Kidney epithelial cell (primary cell): Measurements from ENCODE around the gene PRR11. TPM values are rescaled to one million over a fixed set of nuclear protein-coding genes. Genes with fewer than 3 reads are reported as not detected.
"Not testable (repeated sequence)": the region's sequence is repeated elsewhere in the genome, so short reads cannot be mapped to it uniquely, and the experiment has no call there.

Experiments used
- DNase-seq: peaks from one replicate; pipeline ENCODE4 v3.0.0-alpha.2; 2010; ENCODE audit warnings: low read depth
- H3K27me3 ChIP-seq: 2 replicates; pipeline ENCODE4 v1.6.0; 2011; ENCODE audit warnings: low read length; ENCODE audit not compliant: control insufficient read depth, insufficient read depth
- H3K36me3 ChIP-seq: 2 replicates; pipeline ENCODE4 v1.5.1; 2011; ENCODE audit warnings: low read length; ENCODE audit not compliant: control insufficient read depth, insufficient read depth
- H3K4me3 ChIP-seq: 2 replicates; pipeline ENCODE4 v1.5.1; 2011; ENCODE audit warnings: low read depth, mild to moderate bottlenecking, control low read depth, low read length
- total RNA-seq: library from RNA; depleted of rRNA; stranded (reverse); fragments of >200 nt; gene quantifications from 2 replicates; pipeline ENCODE4 v1.2.3, GENCODE V29; 2015
- TF ChIP-seq, protein P1 (sequence below): IDR thresholded peaks from 2 replicates; pipeline ENCODE4 v1.5.1; 2011; ENCODE audit warnings: mild to moderate bottlenecking, moderate library complexity, low read length, control low read depth, inconsistent platforms; ENCODE audit not compliant: insufficient read depth, poor library complexity, severe bottlenecking

Gene PRR11
- total RNA-seq, 1 donor from 2014 or later, result 7.4 TPM

DNA sequence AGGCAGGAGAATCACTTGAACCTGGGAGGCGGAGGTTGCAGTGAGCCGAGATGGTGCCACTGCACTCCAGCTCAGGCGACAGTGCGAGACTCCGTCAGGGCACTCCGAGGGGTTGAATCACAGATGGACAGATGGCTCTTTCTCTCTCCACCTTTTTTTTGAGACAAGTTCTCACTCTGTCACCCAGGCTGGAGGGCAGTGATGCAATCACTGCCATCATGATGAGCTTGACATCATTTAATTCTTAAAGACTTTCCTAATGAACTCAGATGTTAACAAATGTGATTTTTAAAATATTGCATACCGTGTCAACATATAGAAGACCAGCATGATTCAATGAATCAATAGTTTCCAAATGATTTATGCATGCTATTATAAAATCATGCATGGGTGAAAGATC, 68.3 kb downstream of the PRR11 start:
- DNase-seq, result no peak
- Histone ChIP-seq H3K27me3 (no peaks in the 10 kb centered on the region), H3K36me3 (no peaks in the 10 kb centered on the region), H3K4me3 (no peak overlapping the region)
- TF ChIP-seq, protein P1, sequence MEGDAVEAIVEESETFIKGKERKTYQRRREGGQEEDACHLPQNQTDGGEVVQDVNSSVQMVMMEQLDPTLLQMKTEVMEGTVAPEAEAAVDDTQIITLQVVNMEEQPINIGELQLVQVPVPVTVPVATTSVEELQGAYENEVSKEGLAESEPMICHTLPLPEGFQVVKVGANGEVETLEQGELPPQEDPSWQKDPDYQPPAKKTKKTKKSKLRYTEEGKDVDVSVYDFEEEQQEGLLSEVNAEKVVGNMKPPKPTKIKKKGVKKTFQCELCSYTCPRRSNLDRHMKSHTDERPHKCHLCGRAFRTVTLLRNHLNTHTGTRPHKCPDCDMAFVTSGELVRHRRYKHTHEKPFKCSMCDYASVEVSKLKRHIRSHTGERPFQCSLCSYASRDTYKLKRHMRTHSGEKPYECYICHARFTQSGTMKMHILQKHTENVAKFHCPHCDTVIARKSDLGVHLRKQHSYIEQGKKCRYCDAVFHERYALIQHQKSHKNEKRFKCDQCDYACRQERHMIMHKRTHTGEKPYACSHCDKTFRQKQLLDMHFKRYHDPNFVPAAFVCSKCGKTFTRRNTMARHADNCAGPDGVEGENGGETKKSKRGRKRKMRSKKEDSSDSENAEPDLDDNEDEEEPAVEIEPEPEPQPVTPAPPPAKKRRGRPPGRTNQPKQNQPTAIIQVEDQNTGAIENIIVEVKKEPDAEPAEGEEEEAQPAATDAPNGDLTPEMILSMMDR, result no peak

DNA sequence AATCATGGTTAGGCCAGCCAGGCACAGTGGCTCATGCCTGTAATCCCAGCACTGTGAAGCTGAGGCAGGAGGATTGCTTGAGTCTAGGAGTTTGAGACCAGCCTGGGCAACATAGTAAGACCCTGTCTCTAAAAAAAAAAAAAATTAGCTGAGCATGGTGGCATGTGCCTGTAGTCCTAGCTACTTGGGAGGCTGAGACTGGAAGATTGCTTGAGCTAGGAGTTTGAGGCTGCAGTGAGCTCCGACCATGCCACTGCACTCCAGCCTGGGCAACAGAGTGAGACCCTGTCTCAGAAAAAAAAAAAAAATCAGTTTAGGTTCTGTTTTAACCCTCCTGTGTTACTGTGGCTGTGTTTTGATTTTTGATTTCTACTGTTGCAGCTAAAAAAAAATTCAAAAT, 73.0 kb downstream of the PRR11 start:
- H3K36me3 ChIP-seq, H3K4me3 ChIP-seq, DNase-seq, H3K27me3 ChIP-seq: not testable (repeated sequence)

DNA sequence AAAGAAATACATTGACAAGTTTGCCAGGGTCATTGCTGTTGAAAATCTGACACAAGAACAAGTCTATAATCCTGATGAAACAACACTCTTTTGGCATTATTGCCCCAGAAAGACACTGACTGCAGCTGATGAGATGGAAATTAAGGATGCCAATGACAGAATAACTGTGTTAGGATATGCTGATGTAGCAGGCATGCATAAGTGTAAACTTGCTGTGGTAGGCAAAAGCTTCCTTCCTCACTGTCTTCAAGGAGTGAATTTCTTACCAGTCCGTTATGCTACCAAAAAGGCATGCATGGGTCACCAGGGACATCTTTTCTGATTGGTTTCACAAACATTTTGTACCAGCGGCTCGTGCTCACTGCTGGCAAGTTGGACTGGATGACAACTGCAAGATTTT, 75.2 kb downstream of the PRR11 start:
- Histone ChIP-seq H3K36me3 (no peaks in the 10 kb centered on the region), H3K27me3 (no peaks in the 10 kb centered on the region), H3K4me3 (no peak overlapping the region)
- DNase-seq, result no peak
- TF ChIP-seq, protein P1, result no peak

DNA sequence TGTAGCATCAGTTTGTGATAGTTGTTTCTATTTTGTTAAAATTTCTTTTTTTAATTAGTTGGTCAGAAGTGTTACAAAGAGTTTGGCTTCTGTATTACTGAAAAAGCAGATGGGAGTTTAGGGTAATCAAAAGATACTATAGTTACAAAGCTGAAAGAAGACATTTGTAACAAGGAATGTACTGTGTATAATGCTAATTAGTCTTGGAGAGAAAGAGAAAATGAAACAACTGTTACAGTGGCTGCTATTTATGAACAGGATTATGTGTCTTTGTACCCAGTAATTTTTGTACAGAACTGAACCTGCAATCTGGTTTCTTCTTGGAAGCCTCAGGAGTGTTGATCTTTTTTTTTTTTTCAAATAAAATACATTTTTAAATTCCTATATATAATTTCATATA, 79.1 kb downstream of the PRR11 start:
- Histone ChIP-seq H3K4me3 (no peak overlapping the region), H3K27me3 (no peaks in the 10 kb centered on the region), H3K36me3 (no peaks in the 10 kb centered on the region)
- DNase-seq, result no peak
- TF ChIP-seq, protein P1, result no peak

DNA sequence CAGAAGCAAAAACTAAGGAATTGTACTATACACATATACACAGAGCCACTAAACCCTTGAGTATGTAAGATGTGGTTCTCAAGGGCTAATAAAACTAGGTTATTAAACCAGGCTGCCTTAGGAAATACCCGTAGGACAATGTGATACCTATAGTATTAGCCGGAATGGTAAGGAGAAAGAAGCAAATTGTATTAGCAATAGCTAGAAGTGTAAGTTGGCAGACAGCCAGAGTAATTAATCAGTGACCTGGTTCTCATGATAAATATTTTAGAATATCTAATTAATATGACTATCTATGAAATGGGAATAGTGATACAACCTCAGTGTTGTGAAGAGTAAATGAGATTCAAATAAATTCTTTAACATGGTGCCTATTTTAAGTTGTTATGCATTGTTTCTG, 83.4 kb downstream of the PRR11 start:
- DNase-seq, result no peak
- no peaks in the 10 kb centered on the region for H3K27me3 ChIP-seq
- H3K36me3 ChIP-seq, result no peaks in the 10 kb centered on the region
- H3K4me3 ChIP-seq, result no peak overlapping the region
- TF ChIP-seq, protein P1, result no peak

DNA sequence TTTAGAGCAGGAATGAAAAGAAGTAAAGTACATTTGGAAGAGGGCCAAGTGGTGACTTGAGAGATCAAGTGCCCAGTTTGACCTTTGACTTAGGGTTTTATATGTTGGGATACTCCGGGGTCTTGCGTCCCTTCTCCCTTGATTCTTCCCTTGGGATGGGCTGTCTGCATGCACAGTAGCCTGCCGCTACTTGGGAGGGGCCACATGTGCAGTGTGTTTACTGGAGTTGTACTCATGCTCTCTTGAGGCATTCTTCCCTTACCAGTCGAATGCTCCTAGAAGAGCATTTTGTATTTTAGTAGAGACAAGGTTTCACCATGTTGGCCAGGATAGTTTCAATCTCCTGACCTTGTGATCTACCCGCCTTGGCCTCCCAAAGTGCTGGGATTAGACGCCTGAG, 88.5 kb downstream of the PRR11 start:
- TF ChIP-seq, protein P1, result no peak
- DNase-seq, result no peak
- Histone ChIP-seq H3K36me3 (no peaks in the 10 kb centered on the region), H3K4me3 (no peak overlapping the region), H3K27me3 (no peaks in the 10 kb centered on the region)

Other genes starting within 250 kb of the PRR11 start
- gene TRIM37, start 48.9 kb upstream of the PRR11 start, total RNA-seq, result 27.0 and 30.2 TPM in 2 replicates
- gene SKA2, start 560 bp upstream of the PRR11 start, total RNA-seq, result 25.7 and 42.8 TPM in 2 replicates
- 19.6 and 24.0 TPM in 2 replicates for gene SMG8, start 54.3 kb downstream of the PRR11 start, total RNA-seq
- 1.7 and 2.7 TPM in 2 replicates for gene GDPD1, start 64.8 kb downstream of the PRR11 start, total RNA-seq
- gene YPEL2, start 175.9 kb downstream of the PRR11 start, total RNA-seq, result 9.4 and 16.8 TPM in 2 replicates